ENCODE measurements around the gene OPA3.

The OPA3 gene

GRCh38 chr19:45574526-45574925 is 10.1 kb downstream of the OPA3 start:
- Mint-ChIP-seq H3K9me3 (no peaks in the 10 kb centered on the region), H3K36me3 (ENCODE audit: low read depth) (peaks cover 7% of the 10 kb centered on the region), H3K27ac (no peak overlapping the region), H3K4me3 (no peak overlapping the region), H3K4me1 (peaks cover 19% of the 10 kb centered on the region), H3K27me3 (ENCODE audit: low read depth) (no peaks in the 10 kb centered on the region)
- no peak for TF ChIP-seq CTCF (IDR thresholded peaks at IDR 0.05; ENCODE audit: unreplicated experiment in 3 of 3)

- Mint-ChIP-seq H3K36me3 (ENCODE audit: low read depth) (peaks cover 7% of the 10 kb centered on the region), H3K4me1 (no peaks in the 10 kb centered on the region), H3K4me3 (no peak overlapping the region), H3K27ac (no peak overlapping the region), H3K9me3 (no peaks in the 10 kb centered on the region), H3K27me3 (ENCODE audit: low read depth) (no peaks in the 10 kb centered on the region)
- no peak for TF ChIP-seq CTCF (IDR thresholded peaks at IDR 0.05; ENCODE audit: unreplicated experiment in 3 of 3)
These were observed 13.0 kb downstream of the OPA3 start for GRCh38 chr19:45571457-45572220.

- Mint-ChIP-seq H3K27me3 (ENCODE audit: low read depth) (no peaks in the 10 kb centered on the region), H3K4me1 (no peaks in the 10 kb centered on the region), H3K9me3 (no peaks in the 10 kb centered on the region), H3K36me3 (ENCODE audit: low read depth) (peaks cover 7% of the 10 kb centered on the region), H3K4me3 (no peak overlapping the region), H3K27ac (no peak overlapping the region)
- TF ChIP-seq CTCF (IDR thresholded peaks at IDR 0.05; ENCODE audit: unreplicated experiment in 3 of 3), result peak; percentile 39 to 54 (median 41)
These were observed 14.8 kb downstream of the OPA3 start for GRCh38 chr19:45569619-45570421.

GRCh38 chr19:45568732-45569131 is 15.9 kb downstream of the OPA3 start:
- no peak overlapping the region for H3K27ac Mint-ChIP-seq
- no peak overlapping the region for H3K4me3 Mint-ChIP-seq
- H3K36me3 Mint-ChIP-seq (ENCODE audit: low read depth), result peaks cover 7% of the 10 kb centered on the region
- no peaks in the 10 kb centered on the region for H3K4me1 Mint-ChIP-seq
- H3K9me3 Mint-ChIP-seq, result no peaks in the 10 kb centered on the region
- no peaks in the 10 kb centered on the region for H3K27me3 Mint-ChIP-seq (ENCODE audit: low read depth)
- TF ChIP-seq CTCF (IDR thresholded peaks at IDR 0.05; ENCODE audit: unreplicated experiment in 3 of 3), result no peak

GRCh38 chr19:45567609-45568008 is 17.0 kb downstream of the OPA3 start:
- H3K27ac Mint-ChIP-seq, result no peak overlapping the region
- no peaks in the 10 kb centered on the region for H3K27me3 Mint-ChIP-seq (ENCODE audit: low read depth)
- TF ChIP-seq CTCF (IDR thresholded peaks at IDR 0.05; ENCODE audit: unreplicated experiment in 3 of 3), result no peak
- H3K9me3 Mint-ChIP-seq, result no peaks in the 10 kb centered on the region
- no peak overlapping the region for H3K4me3 Mint-ChIP-seq
- peaks cover 7% of the 10 kb centered on the region for H3K36me3 Mint-ChIP-seq (ENCODE audit: low read depth)
- H3K4me1 Mint-ChIP-seq, result no peaks in the 10 kb centered on the region

Measured in nephron (organoid).